HG03039 (cell line): ENCODE results near the gene DNMT3A.

ENCODE experiments used
- ATAC-seq: cut with Tn5 transposase; IDR thresholded peaks from one replicate; pipeline ENCODE4 v1.9.1; 2021; ENCODE audit warnings: mild to moderate bottlenecking, moderate library complexity; ENCODE audit not compliant: unreplicated experiment

Gene DNMT3A

GRCh38 chr2:25328152-25329085 lies 13.3 kb downstream of the DNMT3A start:
- no peak for ATAC-seq

DNA sequence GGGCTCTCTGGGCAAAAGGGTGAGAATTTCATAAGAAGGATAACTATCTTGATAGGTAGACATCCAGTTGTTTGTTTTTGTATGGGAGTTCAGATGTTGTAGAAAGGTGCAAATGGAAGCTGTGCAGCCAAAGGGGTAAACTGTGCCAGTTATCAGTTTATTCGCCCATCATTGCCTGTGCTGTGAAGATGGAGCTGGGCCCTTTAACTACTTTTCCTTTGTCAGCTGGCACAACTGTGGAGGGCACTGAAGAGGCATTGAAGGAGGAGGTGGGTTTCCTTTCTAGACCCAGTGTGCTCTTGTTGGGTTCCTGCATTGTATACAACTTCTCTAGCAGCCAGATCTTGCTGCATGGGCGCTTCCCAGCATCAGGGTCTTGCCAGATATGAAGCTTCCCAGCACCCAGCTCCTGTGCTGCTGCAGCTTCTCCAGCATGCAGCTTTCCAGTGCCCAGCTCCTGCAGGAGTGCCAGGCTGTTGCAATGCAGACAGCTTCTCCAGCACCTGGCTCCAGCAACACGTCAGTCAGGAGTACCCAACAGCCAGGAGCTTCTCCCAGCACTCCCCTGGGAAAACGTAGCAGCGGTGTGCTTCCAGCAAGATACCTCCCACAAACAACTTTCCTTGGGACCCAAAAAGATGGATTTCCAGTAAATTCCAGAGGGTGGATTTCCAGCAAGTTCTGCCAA lies 15.3 kb downstream of the DNMT3A start:
- no peak for ATAC-seq

DNA sequence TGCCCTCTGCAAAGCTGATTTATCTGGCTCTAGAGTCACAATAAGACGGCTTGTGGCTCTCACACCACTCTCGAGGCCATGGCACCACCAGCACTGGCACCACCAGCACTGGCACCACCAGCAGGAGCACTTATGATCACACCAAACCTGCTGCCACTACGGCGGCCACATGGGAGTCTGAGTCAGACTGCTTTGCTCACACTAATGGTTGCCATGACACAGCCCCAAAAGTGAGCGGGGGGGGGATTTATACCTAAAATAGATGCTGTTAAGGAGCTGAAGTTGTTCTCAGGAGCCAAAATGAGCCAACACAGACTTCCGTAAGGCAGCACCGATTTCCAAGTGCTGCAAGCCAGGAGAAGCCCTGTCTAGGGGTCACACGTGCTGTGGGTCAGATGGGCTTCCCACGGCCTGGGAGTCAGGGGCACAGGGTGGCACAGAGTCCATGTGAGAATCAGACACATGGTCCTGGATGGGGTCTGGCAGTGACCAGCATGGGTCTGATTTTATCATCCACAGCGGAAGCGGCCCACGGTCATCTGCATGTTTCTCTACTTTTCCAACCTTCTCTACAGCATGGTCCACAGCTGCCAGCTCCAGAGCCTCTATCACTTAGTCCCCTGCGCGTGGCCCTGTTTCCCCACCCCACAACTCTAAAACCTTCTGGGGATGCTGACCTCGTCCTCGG lies 16.7 kb downstream of the DNMT3A start:
- ATAC-seq, result no peak

GRCh38 chr2:25324251-25324650 lies 17.5 kb downstream of the DNMT3A start:
- ATAC-seq, result no peak

DNA sequence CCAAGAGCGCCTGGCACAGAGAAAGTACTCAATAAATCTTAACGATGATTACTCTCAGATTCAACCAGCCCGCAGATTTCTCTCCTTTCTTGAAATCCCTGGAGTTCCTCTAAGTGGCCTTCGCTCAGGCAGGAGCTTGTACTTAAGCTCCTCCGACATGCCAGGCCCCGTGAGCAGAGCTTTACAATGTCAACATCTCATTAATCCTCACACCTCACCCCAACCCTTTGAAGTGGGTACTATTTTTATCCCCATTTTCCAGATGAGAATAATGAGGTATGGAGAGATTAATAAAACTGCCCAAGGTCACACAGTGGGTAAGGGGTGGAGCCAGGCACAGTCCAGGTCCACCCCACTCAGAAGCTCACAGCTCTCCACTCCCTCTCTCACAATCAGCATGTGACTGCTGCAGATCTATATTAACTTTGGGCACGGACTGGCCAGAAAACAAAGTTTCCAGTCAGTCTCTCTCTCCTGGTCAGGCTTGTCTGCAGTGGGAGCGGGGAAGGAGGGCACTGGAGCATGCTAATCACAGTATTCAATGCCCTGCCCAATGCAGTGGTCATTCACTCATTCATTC lies 18.0 kb downstream of the DNMT3A start:
- no peak for ATAC-seq

DNA sequence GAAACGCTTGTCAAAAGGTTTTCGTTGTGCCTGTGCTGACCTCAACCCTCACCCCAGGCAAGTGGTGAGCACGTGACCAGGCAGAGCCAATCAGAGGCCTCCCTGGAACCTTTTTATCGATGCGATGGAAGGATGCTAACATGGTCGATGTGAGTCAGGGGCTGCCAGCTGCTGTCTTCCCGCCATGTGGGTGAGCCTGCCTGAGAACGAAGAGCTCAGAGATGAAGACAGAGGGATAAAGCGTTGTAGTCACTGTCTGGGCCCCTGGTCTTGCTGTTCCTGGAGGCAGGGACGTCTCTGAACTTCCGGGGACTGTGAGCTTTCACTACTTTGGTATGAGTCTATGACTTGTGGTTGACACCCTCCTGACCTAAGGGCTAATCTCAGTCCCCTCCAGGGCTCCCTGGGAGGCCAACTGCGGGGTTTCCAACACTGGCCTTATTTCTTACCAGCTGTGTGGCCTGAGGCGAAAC lies 18.6 kb downstream of the DNMT3A start:
- no peak for ATAC-seq

GRCh38 chr2:25322312-25322711 lies 19.4 kb downstream of the DNMT3A start:
- no peak for ATAC-seq

GRCh38 chr2:25320077-25320476 lies 21.6 kb downstream of the DNMT3A start:
- ATAC-seq, result no peak

- ATAC-seq, result no peak
Measured at GRCh38 chr2:25316101-25316500, 25.6 kb downstream of the DNMT3A start.

GRCh38 chr2:25315316-25315680 lies 26.4 kb downstream of the DNMT3A start:
- ATAC-seq, result no peak

GRCh38 chr2:25314514-25315315 lies 27.0 kb downstream of the DNMT3A start:
- no peak for ATAC-seq

DNA sequence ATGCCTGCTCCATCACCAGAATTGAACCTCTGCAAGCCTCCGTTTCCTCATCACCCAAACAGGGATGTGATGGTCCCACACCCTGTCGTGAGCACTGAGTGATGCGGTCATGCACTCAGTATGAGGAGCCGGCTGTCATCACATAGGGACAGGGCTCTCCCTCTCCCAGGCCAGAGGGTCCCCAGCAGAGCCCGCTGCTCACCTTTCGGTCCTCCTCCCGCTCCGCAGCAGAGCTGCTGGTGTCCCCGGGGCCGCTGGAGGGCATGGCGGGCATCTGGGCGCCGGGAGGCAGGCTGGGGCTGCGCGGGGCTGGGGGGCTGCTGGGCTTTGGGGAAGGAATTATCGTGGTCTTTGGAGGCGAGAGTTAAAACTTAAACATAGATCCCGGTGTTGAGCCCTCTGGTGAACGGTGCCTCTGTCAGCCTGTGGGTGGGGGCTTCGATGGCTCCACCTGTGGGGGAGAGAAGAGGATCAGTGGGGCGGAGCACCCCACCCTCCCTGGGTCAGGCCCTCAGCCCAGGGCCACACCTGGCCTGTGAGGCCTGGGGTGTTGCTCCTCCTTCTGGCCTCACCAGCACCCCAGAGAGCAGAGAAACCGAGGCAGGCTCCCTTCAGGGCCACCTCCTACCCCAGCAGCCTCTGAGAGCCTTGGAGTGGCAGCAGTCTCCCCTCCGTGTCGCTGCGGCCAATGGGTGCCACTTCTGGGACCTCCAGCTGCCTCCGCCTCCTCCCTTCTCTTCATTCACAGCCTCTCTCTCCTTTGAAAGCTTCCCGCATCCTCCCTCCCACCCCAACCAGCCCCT lies 27.8 kb downstream of the DNMT3A start:
- no peak for ATAC-seq

DNA sequence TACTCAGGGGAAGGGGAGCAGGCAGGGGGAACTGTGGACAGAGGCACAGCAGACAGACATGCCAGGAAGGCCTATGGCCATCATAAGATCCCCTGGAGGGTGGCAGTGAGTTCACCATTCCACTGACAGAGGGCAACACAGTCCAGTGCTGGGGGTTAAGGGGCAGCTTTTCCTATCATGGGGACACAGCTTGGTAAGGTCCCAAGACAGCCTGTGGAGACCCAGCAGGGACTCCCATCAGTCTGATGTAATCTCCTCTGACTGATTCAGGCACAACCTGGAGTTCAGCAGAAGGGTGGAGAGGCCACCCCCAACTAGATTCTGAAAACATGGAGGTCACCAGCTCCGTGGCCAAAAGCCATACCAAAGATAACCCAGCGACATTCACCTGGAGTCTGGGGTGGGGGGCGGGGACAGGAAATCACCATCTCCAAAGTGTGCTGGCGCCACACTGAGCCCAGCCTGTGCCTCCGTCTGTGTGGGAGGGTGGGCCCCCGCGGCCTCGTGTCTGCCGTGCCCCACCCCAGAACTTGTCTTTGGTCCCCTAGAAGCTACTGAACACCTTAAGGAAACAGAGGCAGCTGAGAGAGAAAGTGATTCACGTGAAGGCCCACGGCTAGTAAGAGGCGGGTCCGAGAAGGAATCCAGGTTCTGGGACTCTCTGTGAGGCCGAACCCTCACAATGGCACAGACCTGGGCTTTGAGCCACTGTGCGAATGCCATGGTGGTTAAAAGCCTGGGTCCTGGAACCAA lies 28.6 kb downstream of the DNMT3A start:
- ATAC-seq, result no peak

DNA sequence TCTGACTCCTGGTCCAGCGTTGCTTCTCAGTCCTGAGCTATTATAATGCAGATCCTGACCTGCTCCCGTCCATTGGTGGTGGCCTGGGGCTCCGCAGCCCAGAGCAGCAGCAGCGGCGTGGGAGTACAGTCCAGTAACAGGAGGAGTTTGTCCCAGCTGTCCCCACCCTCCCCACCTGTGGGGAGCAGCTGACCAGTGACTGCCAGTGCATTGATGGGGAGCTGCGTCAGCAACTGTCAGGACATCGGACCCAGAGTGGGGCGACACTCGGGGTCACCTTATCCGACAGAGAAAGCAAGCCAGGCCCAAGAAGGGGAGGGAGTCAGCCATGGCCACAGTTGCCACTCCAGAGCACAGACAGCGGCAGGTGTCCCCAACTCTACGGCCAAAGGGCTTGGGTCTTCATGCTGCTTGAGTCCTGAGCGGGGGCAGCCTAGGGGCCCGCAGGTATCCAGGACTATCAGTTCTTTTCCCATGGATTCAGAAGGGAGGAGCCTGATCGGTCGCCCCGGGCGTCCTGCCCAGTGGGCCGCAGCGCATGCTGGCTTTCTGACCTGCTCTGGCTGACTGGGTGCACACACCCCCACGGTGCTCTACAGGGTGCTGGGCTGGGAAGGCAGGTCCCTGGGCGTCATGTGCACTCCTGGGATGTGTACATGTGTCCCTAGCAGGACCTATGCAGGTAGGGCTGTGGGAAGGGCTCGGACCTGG lies 29.7 kb downstream of the DNMT3A start:
- ATAC-seq, result no peak

- no peak for ATAC-seq
Measured at GRCh38 chr2:25310965-25311864, 30.5 kb downstream of the DNMT3A start.

DNA sequence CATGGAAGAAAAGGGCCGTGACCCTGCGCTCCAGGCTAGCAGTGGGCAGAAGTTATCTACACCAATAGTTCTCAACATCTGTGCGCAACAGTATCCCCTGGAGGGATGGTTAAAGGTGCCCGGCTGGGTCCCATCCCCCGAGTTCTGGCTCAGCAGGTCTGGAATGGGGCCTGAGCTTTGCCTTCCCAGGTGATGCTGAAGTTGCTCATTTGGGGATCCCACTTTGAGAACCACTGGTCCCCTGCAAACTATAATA lies 31.1 kb downstream of the DNMT3A start:
- ATAC-seq, result no peak

- no peak for ATAC-seq
Measured at GRCh38 chr2:25309402-25309801, 32.3 kb downstream of the DNMT3A start.
